A673 (cell line): ENCODE results near the gene RAB15.

Experiments
- EZH2 ChIP-seq: fragments of 200-600 bp; sonication (generic); IDR thresholded peaks from 2 replicates; pipeline ENCODE4 v1.6.1; 2017; ENCODE audit warnings: borderline replicate concordance, low read depth, mild to moderate bottlenecking, mixed read lengths, antibody characterized with exemption, low read length; ENCODE audit not compliant: poor library complexity, severe bottlenecking
- TF ChIP-seq, protein P1 (sequence below): fragments of 300-800, 200-600 bp; sonication (generic); conservative IDR thresholded peaks from 2 replicates; pipeline ENCODE4 v1.5.1; 2017; ENCODE audit warnings: low read depth, mild to moderate bottlenecking, antibody characterized with exemption, low read length, moderate library complexity, mixed read lengths

- TF ChIP-seq, protein P1, sequence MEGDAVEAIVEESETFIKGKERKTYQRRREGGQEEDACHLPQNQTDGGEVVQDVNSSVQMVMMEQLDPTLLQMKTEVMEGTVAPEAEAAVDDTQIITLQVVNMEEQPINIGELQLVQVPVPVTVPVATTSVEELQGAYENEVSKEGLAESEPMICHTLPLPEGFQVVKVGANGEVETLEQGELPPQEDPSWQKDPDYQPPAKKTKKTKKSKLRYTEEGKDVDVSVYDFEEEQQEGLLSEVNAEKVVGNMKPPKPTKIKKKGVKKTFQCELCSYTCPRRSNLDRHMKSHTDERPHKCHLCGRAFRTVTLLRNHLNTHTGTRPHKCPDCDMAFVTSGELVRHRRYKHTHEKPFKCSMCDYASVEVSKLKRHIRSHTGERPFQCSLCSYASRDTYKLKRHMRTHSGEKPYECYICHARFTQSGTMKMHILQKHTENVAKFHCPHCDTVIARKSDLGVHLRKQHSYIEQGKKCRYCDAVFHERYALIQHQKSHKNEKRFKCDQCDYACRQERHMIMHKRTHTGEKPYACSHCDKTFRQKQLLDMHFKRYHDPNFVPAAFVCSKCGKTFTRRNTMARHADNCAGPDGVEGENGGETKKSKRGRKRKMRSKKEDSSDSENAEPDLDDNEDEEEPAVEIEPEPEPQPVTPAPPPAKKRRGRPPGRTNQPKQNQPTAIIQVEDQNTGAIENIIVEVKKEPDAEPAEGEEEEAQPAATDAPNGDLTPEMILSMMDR = no peak
- no peak for TF ChIP-seq EZH2
These were observed 2.4 kb upstream of the RAB15 start for GRCh38 chr14:64974563-64974962.
